ENCODE data around the gene RUFY1.
"Not testable (repeated sequence)": the region's sequence is repeated elsewhere in the genome, so short reads cannot be mapped to it uniquely, and the experiment has no call there.

RUFY1 gene

DNA sequence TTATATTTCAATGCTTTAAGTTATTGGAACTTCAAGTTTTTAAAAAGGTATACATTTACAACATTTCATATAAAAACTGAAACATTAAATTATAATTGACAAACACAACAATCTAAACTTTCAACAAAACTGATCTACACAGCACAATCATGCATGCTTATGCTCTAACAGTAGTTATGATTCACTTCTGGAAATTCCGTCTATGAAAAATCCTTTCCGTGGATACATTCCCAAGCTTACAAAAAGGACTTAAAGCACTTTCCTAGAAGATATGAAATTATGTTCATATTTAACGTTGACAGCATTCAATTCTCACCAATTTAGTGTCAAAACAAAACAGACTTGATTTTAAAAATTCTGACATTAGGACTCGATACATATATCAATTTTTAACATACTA lies 69.4 kb downstream of the RUFY1 start:
- H3K9me3 ChIP-seq (ENCODE audit: control insufficient read depth, low read length): no peaks in the 10 kb centered on the region
- peaks cover 34% of the 10 kb centered on the region for H3K4me1 ChIP-seq (ENCODE audit: control insufficient read depth, insufficient read depth, low read length, poor library complexity, severe bottlenecking)
- H3K36me3 ChIP-seq (ENCODE audit: control insufficient read depth, insufficient read depth, low read length): peaks cover 76% of the 10 kb centered on the region
- no peak overlapping the region for H3K27ac ChIP-seq (ENCODE audit: insufficient read depth, low read length, poor library complexity, severe bottlenecking)
- H3K27me3 ChIP-seq (replicated peaks; ENCODE audit: control insufficient read depth, insufficient read depth, low read length, poor library complexity, severe bottlenecking): no peaks in the 10 kb centered on the region
- DNase-seq: no peak
- no peak overlapping the region for H3K4me3 ChIP-seq (ENCODE audit: insufficient read depth, low read depth, low read length, poor library complexity, severe bottlenecking)

- Histone ChIP-seq H3K9me3 (ENCODE audit: control insufficient read depth, low read length) (no peaks in the 10 kb centered on the region), H3K36me3 (ENCODE audit: control insufficient read depth, insufficient read depth, low read length) (peaks cover 71% of the 10 kb centered on the region), H3K27ac (ENCODE audit: insufficient read depth, low read length, poor library complexity, severe bottlenecking) (no peak overlapping the region), H3K27me3 (replicated peaks; ENCODE audit: control insufficient read depth, insufficient read depth, low read length, poor library complexity, severe bottlenecking) (no peaks in the 10 kb centered on the region), H3K4me3 (ENCODE audit: insufficient read depth, low read depth, low read length, poor library complexity, severe bottlenecking) (peak overlapping the region; percentile 91), H3K4me1 (ENCODE audit: control insufficient read depth, insufficient read depth, low read length, poor library complexity, severe bottlenecking) (peaks cover 34% of the 10 kb centered on the region)
- no peak for DNase-seq
Measured at GRCh38 chr5:179620293-179620692, 69.9 kb downstream of the RUFY1 start.

DNA sequence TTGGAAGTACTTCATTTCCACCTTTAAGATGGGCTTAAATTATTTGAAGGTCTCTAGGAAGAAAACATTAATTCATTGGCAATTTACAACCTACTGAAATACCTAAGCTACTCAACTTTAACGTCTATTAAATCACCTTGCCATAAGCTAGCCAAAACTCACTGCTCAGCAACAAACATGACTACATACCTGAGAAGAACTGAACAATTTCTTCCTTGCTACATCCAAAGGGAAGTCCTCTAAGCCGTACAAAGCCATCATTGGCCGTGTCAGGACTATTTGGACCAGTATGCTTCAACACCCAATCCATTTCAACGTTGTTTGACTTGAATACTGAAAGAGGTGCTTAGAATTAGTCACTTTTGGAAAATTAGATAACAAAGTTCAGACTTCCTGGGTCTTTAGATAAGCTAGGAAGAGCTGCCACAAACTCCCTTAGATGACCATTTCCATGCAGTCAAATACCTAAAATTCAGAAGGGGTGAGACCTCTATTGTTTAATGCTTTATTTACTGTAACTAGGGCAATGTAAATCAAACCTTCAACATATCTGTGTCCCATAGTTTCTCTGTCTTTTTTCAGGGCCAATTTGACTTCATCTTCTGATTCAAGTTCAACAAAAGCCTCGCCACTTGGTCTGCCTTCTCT lies 70.5 kb downstream of the RUFY1 start:
- Histone ChIP-seq H3K27ac (ENCODE audit: insufficient read depth, low read length, poor library complexity, severe bottlenecking) (peak overlapping the region; percentile 80), H3K9me3 (ENCODE audit: control insufficient read depth, low read length) (no peaks in the 10 kb centered on the region), H3K27me3 (replicated peaks; ENCODE audit: control insufficient read depth, insufficient read depth, low read length, poor library complexity, severe bottlenecking) (no peaks in the 10 kb centered on the region), H3K4me1 (ENCODE audit: control insufficient read depth, insufficient read depth, low read length, poor library complexity, severe bottlenecking) (peaks cover 34% of the 10 kb centered on the region), H3K4me3 (ENCODE audit: insufficient read depth, low read depth, low read length, poor library complexity, severe bottlenecking) (peak overlapping the region; percentile 91), H3K36me3 (ENCODE audit: control insufficient read depth, insufficient read depth, low read length) (peaks cover 66% of the 10 kb centered on the region)
- no peak for DNase-seq

DNA sequence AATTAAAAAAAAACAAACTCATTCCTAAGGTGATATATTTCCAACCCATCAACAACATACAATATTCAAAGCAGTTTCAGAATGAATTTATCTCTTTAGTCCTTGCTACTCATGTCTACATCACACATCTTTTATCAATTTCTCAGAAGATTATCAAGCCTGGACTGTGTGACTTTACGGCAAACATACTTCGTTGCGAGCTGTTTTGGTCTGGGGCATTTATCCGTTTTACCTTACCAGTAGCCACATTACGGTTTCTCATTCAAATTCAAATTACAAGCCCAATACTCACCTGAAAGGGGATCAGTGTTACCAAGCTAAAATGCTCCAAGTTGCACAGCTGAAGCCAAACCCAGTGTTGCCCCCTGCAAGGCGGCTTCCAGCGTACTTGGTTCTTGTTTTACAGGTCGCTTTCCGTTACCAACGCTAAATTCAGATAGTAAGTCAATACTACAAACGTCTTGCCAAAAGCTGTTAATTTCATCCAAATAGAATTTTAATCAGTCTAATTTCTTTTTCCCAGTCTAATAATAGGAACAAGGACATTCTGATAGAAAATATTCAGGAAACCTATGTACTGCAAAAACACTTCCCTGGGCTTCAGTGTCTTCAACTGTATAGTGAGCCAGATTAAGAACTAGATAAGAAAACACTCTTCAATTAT lies 71.3 kb downstream of the RUFY1 start:
- H3K9me3 ChIP-seq (ENCODE audit: control insufficient read depth, low read length): no peaks in the 10 kb centered on the region
- DNase-seq: no peak
- H3K27ac ChIP-seq (ENCODE audit: insufficient read depth, low read length, poor library complexity, severe bottlenecking): peak overlapping the region; percentile 80
- H3K4me1 ChIP-seq (ENCODE audit: control insufficient read depth, insufficient read depth, low read length, poor library complexity, severe bottlenecking): peaks cover 34% of the 10 kb centered on the region
- H3K27me3 ChIP-seq (replicated peaks; ENCODE audit: control insufficient read depth, insufficient read depth, low read length, poor library complexity, severe bottlenecking): no peaks in the 10 kb centered on the region
- H3K36me3 ChIP-seq (ENCODE audit: control insufficient read depth, insufficient read depth, low read length): peaks cover 57% of the 10 kb centered on the region
- H3K4me3 ChIP-seq (ENCODE audit: insufficient read depth, low read depth, low read length, poor library complexity, severe bottlenecking): peak overlapping the region; percentile 91

GRCh38 chr5:179623003-179623905 lies 72.9 kb downstream of the RUFY1 start, which contains the start of gene HNRNPH1:
Gene HNRNPH1, minus strand, starts transcription at chr5:179623671. Its CDS starts 538 bp downstream, at chr5:179623133.
- DNase-seq: peak; percentile 98 to 99 (median 98)
- peak within 1 kb of the TSS; percentile 91 for H3K4me3 ChIP-seq (ENCODE audit: insufficient read depth, low read depth, low read length, poor library complexity, severe bottlenecking)
- H3K27me3 ChIP-seq (replicated peaks; ENCODE audit: control insufficient read depth, insufficient read depth, low read length, poor library complexity, severe bottlenecking): no peaks in the 10 kb centered on the region
- H3K27ac ChIP-seq (ENCODE audit: insufficient read depth, low read length, poor library complexity, severe bottlenecking): peak within 1 kb of the TSS; percentile 97
- no peaks in the 10 kb centered on the region for H3K9me3 ChIP-seq (ENCODE audit: control insufficient read depth, low read length)
- H3K36me3 ChIP-seq (ENCODE audit: control insufficient read depth, insufficient read depth, low read length): peaks cover 41% of the 10 kb centered on the region
- peaks cover 33% of the 10 kb centered on the region for H3K4me1 ChIP-seq (ENCODE audit: control insufficient read depth, insufficient read depth, low read length, poor library complexity, severe bottlenecking)

DNA sequence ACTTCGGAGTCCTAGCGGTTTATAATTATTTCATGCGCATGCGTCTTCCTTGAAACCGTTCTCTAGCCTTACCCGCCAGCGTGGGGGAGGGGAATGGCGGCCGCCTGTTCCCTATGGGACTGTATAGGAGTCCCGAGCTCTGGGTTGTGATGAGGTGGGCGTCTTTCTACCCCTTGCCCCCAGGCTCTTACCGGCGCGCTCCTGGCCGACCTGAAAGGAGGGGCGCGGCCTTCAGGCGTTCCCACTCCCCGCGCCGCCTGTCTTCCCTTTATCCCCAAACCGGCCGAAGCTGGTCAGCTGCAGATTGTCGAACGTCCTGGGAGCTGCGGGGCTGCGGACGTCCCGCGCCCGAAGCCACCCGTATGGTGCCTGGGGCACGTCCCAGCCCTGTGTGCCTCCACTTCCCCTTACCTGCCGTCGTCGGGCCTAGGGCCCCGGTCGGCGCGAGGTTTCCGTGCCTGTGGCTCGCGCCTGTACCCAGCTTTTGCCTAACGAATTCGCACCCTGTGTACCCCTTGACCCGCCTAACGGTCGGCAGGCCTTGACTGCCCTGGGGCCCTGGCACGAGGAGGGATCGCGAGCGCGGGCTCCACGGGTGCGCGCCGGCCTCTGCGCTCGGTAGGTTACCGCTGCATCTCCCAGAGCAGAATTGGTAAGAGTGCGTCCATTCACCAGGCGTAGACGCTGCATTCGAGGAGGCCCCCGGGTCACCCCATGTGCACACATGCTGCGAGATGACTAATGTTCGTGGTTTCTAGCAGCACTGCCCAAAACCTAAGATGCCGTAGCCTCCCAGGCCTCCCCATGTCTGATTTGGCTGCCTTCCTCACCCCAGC lies 73.8 kb downstream of the RUFY1 start:
- DNase-seq: peak; percentile 18 to 38 (median 36)
- Histone ChIP-seq H3K4me3 (ENCODE audit: insufficient read depth, low read depth, low read length, poor library complexity, severe bottlenecking) (peak overlapping the region; percentile 41), H3K27me3 (replicated peaks; ENCODE audit: control insufficient read depth, insufficient read depth, low read length, poor library complexity, severe bottlenecking) (no peaks in the 10 kb centered on the region), H3K36me3 (ENCODE audit: control insufficient read depth, insufficient read depth, low read length) (peaks cover 33% of the 10 kb centered on the region), H3K9me3 (ENCODE audit: control insufficient read depth, low read length) (no peaks in the 10 kb centered on the region), H3K4me1 (ENCODE audit: control insufficient read depth, insufficient read depth, low read length, poor library complexity, severe bottlenecking) (peaks cover 29% of the 10 kb centered on the region), H3K27ac (ENCODE audit: insufficient read depth, low read length, poor library complexity, severe bottlenecking) (peak overlapping the region; percentile 97)

GRCh38 chr5:179624841-179625271 lies 74.5 kb downstream of the RUFY1 start:
- Histone ChIP-seq H3K36me3 (ENCODE audit: control insufficient read depth, insufficient read depth, low read length) (peaks cover 26% of the 10 kb centered on the region), H3K9me3 (ENCODE audit: control insufficient read depth, low read length) (no peaks in the 10 kb centered on the region), H3K27ac (ENCODE audit: insufficient read depth, low read length, poor library complexity, severe bottlenecking) (peak overlapping the region; percentile 97), H3K4me1 (ENCODE audit: control insufficient read depth, insufficient read depth, low read length, poor library complexity, severe bottlenecking) (peaks cover 27% of the 10 kb centered on the region), H3K4me3 (ENCODE audit: insufficient read depth, low read depth, low read length, poor library complexity, severe bottlenecking) (no peak overlapping the region), H3K27me3 (replicated peaks; ENCODE audit: control insufficient read depth, insufficient read depth, low read length, poor library complexity, severe bottlenecking) (no peaks in the 10 kb centered on the region)
- DNase-seq: no peak

- not testable (repeated sequence) for H3K4me1 ChIP-seq (ENCODE audit: control insufficient read depth, insufficient read depth, low read length, poor library complexity, severe bottlenecking); H3K9me3 ChIP-seq (ENCODE audit: control insufficient read depth, low read length); H3K27ac ChIP-seq (ENCODE audit: insufficient read depth, low read length, poor library complexity, severe bottlenecking); H3K4me3 ChIP-seq (ENCODE audit: insufficient read depth, low read depth, low read length, poor library complexity, severe bottlenecking); DNase-seq; H3K36me3 ChIP-seq (ENCODE audit: control insufficient read depth, insufficient read depth, low read length); H3K27me3 ChIP-seq (replicated peaks; ENCODE audit: control insufficient read depth, insufficient read depth, low read length, poor library complexity, severe bottlenecking)
Measured at GRCh38 chr5:179633501-179634369, 83.4 kb downstream of the RUFY1 start.
